ENCODE results near the gene KDM2A.

DNA sequence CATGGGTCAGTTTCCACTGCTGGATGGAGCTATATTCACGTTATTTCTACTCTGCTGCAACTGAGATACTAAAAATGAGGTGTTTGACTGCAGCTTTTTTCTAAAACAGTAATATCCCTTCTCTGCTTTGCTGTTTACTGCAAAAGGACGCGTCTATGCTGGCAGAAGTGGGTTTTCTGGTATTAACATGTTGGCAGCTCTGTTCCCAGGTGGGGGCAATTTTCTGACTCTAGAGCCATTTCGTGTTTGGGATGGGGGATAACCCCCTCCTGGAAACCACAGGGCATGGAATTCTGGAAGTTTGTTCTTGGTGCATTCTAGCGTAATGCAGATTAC lies 152.1 kb downstream of the KDM2A start:
- TF ChIP-seq, protein P1, sequence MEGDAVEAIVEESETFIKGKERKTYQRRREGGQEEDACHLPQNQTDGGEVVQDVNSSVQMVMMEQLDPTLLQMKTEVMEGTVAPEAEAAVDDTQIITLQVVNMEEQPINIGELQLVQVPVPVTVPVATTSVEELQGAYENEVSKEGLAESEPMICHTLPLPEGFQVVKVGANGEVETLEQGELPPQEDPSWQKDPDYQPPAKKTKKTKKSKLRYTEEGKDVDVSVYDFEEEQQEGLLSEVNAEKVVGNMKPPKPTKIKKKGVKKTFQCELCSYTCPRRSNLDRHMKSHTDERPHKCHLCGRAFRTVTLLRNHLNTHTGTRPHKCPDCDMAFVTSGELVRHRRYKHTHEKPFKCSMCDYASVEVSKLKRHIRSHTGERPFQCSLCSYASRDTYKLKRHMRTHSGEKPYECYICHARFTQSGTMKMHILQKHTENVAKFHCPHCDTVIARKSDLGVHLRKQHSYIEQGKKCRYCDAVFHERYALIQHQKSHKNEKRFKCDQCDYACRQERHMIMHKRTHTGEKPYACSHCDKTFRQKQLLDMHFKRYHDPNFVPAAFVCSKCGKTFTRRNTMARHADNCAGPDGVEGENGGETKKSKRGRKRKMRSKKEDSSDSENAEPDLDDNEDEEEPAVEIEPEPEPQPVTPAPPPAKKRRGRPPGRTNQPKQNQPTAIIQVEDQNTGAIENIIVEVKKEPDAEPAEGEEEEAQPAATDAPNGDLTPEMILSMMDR (conservative IDR thresholded peaks at IDR 0.05; ENCODE audit: low read depth, low read length): no peak
- no peak for TF ChIP-seq EZH2 (IDR thresholded peaks at IDR 0.05; ENCODE audit: borderline replicate concordance, low read depth, low read length, poor library complexity, severe bottlenecking)
